NT2/D1 (cell line): Measurements from ENCODE around the gene S100A11.

Experiments used
- DNase-seq: peaks from one replicate; pipeline ENCODE4 v3.0.0-alpha.2; 2011; ENCODE audit warnings: low read depth, low spot score
- H3K27me3 ChIP-seq: 2 replicates; pipeline ENCODE4 v1.6.0; 2011; ENCODE audit warnings: mild to moderate bottlenecking; ENCODE audit not compliant: insufficient read length, insufficient read depth
- H3K36me3 ChIP-seq: 2 replicates; pipeline ENCODE4 v1.6.1; 2011; ENCODE audit warnings: mild to moderate bottlenecking, low read length, mixed read lengths; ENCODE audit not compliant: insufficient read depth, insufficient read length
- H3K4me1 ChIP-seq: 2 replicates; pipeline ENCODE4 v1.5.1; 2011; ENCODE audit not compliant: insufficient read depth, insufficient read length
- H3K4me3 ChIP-seq: 2 replicates; pipeline ENCODE4 v1.5.1; 2011; ENCODE audit warnings: low read depth; ENCODE audit not compliant: insufficient read length
- H3K9ac ChIP-seq: 2 replicates; pipeline ENCODE4 v1.6.0; 2011; ENCODE audit warnings: low read depth; ENCODE audit not compliant: insufficient read length
- H3K9me3 ChIP-seq: 2 replicates; pipeline ENCODE4 v1.5.1; 2011; ENCODE audit warnings: mild to moderate bottlenecking, low read length; ENCODE audit not compliant: insufficient read depth
- SUZ12 ChIP-seq: IDR thresholded peaks from 2 replicates; pipeline ENCODE4 v1.6.1; 2011; ENCODE audit not compliant: insufficient read length, insufficient read depth; ENCODE audit errors: extremely low read depth
- YY1 ChIP-seq: IDR thresholded peaks from 2 replicates; pipeline ENCODE4 v1.6.1; 2011; ENCODE audit not compliant: insufficient read length, insufficient read depth
- ZNF274 ChIP-seq: IDR thresholded peaks from 2 replicates; pipeline ENCODE4 v1.6.1; 2011; ENCODE audit warnings: mild to moderate bottlenecking, low read depth, low read length

The S100A11 gene

GRCh38 chr1:152024223-152024622 lies 12.6 kb downstream of the S100A11 start:
- Histone ChIP-seq H3K9ac (no peak overlapping the region), H3K27me3 (no peaks in the 10 kb centered on the region), H3K9me3 (no peaks in the 10 kb centered on the region), H3K4me1 (peaks cover 2% of the 10 kb centered on the region), H3K4me3 (no peak overlapping the region), H3K36me3 (no peaks in the 10 kb centered on the region)
- DNase-seq: no peak
- TF ChIP-seq SUZ12 (no peak), ZNF274 (no peak), YY1 (no peak)

- H3K4me3 ChIP-seq: no peak overlapping the region
- no peak for TF ChIP-seq YY1
- no peak for TF ChIP-seq SUZ12
- TF ChIP-seq ZNF274: no peak
- H3K9ac ChIP-seq: no peak overlapping the region
- no peaks in the 10 kb centered on the region for H3K36me3 ChIP-seq
- no peak for DNase-seq
- peaks cover 2% of the 10 kb centered on the region for H3K4me1 ChIP-seq
- H3K9me3 ChIP-seq: no peaks in the 10 kb centered on the region
- no peaks in the 10 kb centered on the region for H3K27me3 ChIP-seq
These were observed 13.6 kb downstream of the S100A11 start for GRCh38 chr1:152023221-152023620.

GRCh38 chr1:152022474-152022873 lies 14.3 kb downstream of the S100A11 start:
- no peak overlapping the region for H3K9ac ChIP-seq
- H3K27me3 ChIP-seq: no peaks in the 10 kb centered on the region
- H3K36me3 ChIP-seq: no peaks in the 10 kb centered on the region
- no peak overlapping the region for H3K4me3 ChIP-seq
- no peaks in the 10 kb centered on the region for H3K9me3 ChIP-seq
- peaks cover 2% of the 10 kb centered on the region for H3K4me1 ChIP-seq
- DNase-seq: no peak
- TF ChIP-seq SUZ12 (no peak), ZNF274 (no peak), YY1 (no peak)

- TF ChIP-seq YY1 (no peak), ZNF274 (no peak), SUZ12 (no peak)
These were observed 15.2 kb downstream of the S100A11 start for GRCh38 chr1:152021569-152021968.

GRCh38 chr1:152020849-152021248 lies 16.0 kb downstream of the S100A11 start:
- H3K36me3 ChIP-seq: no peaks in the 10 kb centered on the region
- TF ChIP-seq ZNF274: no peak
- no peak for TF ChIP-seq SUZ12
- DNase-seq: no peak
- no peak overlapping the region for H3K4me3 ChIP-seq
- H3K4me1 ChIP-seq: peaks cover 2% of the 10 kb centered on the region
- H3K9ac ChIP-seq: no peak overlapping the region
- H3K27me3 ChIP-seq: no peaks in the 10 kb centered on the region
- no peaks in the 10 kb centered on the region for H3K9me3 ChIP-seq

More at GRCh38 chr1:152021569-152021968, 15.2 kb downstream of the S100A11 start:
- Histone ChIP-seq H3K4me3 (no peak overlapping the region), H3K4me1 (peaks cover 2% of the 10 kb centered on the region), H3K9ac (no peak overlapping the region), H3K36me3 (no peaks in the 10 kb centered on the region), H3K27me3 (no peaks in the 10 kb centered on the region), H3K9me3 (no peaks in the 10 kb centered on the region)
- DNase-seq: no peak

GRCh38 chr1:152018537-152018936 lies 18.3 kb downstream of the S100A11 start:
- no peak for TF ChIP-seq ZNF274
- no peak for TF ChIP-seq SUZ12
- TF ChIP-seq YY1: no peak
- Histone ChIP-seq H3K9me3 (no peaks in the 10 kb centered on the region), H3K9ac (no peak overlapping the region), H3K27me3 (no peaks in the 10 kb centered on the region), H3K4me3 (no peak overlapping the region), H3K4me1 (peaks cover under 1% of the 10 kb centered on the region), H3K36me3 (no peaks in the 10 kb centered on the region)
- DNase-seq: no peak

GRCh38 chr1:152015766-152016165 lies 21.0 kb downstream of the S100A11 start:
- Histone ChIP-seq H3K9ac (no peak overlapping the region), H3K9me3 (no peaks in the 10 kb centered on the region), H3K4me1 (no peaks in the 10 kb centered on the region), H3K36me3 (no peaks in the 10 kb centered on the region), H3K27me3 (no peaks in the 10 kb centered on the region), H3K4me3 (no peak overlapping the region)
- no peak for TF ChIP-seq YY1
- no peak for TF ChIP-seq ZNF274
- no peak for TF ChIP-seq SUZ12
- no peak for DNase-seq
